Measurements from ENCODE around the gene IFT80. TPM values are rescaled to one million over a fixed set of nuclear protein-coding genes. Genes with fewer than 3 reads are reported as not detected.

IFT80 gene
- total RNA-seq, 2 donors from 2014 or later: 13.8 to 14.1 TPM

DNA sequence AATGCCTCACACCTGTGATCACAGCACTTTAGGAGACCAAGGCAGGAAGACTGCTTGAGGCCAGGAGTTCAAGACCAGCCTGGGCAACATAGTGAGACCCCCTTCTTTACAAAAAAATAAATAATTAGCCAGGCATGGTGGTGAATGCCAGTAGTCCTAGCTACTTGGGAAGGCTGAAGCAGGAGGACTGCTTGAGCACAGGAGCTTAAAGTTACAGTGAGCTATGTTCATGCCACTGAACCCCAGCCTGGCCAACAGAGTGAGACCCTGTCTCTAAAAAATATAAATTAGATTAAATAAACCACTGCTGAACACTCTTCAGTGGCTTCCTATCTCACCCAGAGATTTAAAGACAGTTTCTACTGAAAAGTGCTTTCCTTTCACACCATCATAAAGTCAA lies 6.2 kb downstream of the IFT80 start:
- no peak overlapping the region for H3K27ac ChIP-seq
- no peaks in the 10 kb centered on the region for H3K36me3 ChIP-seq
- no peaks in the 10 kb centered on the region for H3K27me3 ChIP-seq
- no peaks in the 10 kb centered on the region for H3K9me3 ChIP-seq
- DNase-seq (ENCODE audit: low spot score): no peak
- TF ChIP-seq, protein P1, sequence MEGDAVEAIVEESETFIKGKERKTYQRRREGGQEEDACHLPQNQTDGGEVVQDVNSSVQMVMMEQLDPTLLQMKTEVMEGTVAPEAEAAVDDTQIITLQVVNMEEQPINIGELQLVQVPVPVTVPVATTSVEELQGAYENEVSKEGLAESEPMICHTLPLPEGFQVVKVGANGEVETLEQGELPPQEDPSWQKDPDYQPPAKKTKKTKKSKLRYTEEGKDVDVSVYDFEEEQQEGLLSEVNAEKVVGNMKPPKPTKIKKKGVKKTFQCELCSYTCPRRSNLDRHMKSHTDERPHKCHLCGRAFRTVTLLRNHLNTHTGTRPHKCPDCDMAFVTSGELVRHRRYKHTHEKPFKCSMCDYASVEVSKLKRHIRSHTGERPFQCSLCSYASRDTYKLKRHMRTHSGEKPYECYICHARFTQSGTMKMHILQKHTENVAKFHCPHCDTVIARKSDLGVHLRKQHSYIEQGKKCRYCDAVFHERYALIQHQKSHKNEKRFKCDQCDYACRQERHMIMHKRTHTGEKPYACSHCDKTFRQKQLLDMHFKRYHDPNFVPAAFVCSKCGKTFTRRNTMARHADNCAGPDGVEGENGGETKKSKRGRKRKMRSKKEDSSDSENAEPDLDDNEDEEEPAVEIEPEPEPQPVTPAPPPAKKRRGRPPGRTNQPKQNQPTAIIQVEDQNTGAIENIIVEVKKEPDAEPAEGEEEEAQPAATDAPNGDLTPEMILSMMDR (IDR thresholded peaks at IDR 0.05): no peak
- no peaks in the 10 kb centered on the region for H3K4me1 ChIP-seq
- no peak overlapping the region for H3K4me3 ChIP-seq

DNA sequence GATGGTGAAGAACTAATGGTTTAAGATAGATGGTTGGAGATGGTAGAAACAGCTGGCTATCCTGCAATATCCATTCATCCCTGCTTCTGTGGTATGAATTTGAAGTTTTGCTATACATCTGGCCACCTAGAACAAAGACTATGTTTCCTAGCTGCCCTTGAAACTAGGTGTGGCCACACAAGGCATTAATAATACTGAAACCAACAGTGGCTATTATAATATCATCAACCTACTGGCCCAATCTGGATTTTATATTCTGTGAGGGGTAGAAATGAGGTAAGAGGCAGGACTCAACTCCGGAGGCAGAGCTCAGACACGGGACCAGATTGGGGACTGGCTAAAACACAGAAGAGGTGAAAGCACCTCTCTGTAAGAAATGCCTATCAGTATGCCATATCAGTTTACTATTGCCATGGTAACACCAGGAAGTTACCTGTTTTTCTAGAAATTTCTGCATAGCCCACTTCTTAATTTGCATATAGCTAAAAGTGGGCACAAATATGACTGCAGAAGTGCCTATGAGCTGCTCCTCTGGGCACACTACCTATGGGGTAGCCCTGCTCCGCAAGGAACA lies 8.4 kb downstream of the IFT80 start:
- H3K4me1 ChIP-seq: no peaks in the 10 kb centered on the region
- TF ChIP-seq, protein P1 (IDR thresholded peaks at IDR 0.05): no peak
- H3K36me3 ChIP-seq: no peaks in the 10 kb centered on the region
- H3K4me3 ChIP-seq: no peak overlapping the region
- H3K27ac ChIP-seq: no peak overlapping the region
- no peak for DNase-seq (ENCODE audit: low spot score)
- H3K9me3 ChIP-seq: no peaks in the 10 kb centered on the region
- H3K27me3 ChIP-seq: no peaks in the 10 kb centered on the region

DNA sequence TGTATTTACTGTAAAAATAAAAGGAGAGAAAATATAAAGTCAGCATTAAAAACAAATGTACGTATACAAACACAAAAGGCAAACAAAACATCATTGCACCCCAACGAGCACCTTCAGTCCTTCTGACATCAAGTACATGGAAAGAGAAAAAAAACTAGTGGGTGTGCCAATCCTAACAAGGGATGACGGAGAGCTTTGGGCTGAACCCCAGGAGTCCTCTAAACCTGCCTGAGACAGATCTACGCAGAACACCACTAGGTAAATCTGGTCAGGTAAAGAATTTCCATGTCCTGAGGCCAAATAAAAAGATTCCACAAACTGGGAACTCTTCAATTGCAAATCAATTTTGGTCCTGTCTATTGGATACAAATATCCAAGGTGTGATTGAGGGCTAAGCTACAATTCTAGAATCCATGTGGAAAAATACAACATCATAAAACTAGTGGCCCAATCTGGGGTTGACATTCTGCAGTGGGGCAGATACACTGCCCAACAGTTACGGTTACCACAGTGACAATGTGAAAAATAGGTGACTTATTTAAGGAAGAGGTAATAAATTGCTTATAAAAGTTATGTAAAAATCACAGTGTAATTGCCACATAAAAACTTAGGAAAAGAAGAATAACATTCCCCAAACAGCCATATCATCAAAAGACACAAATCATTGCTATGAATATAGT lies 14.2 kb downstream of the IFT80 start:
- no peaks in the 10 kb centered on the region for H3K9me3 ChIP-seq
- H3K36me3 ChIP-seq: no peaks in the 10 kb centered on the region
- H3K27ac ChIP-seq: no peak overlapping the region
- no peak overlapping the region for H3K4me3 ChIP-seq
- DNase-seq (ENCODE audit: low spot score): no peak
- H3K4me1 ChIP-seq: no peaks in the 10 kb centered on the region
- TF ChIP-seq, protein P1 (IDR thresholded peaks at IDR 0.05): no peak
- H3K27me3 ChIP-seq: no peaks in the 10 kb centered on the region

DNA sequence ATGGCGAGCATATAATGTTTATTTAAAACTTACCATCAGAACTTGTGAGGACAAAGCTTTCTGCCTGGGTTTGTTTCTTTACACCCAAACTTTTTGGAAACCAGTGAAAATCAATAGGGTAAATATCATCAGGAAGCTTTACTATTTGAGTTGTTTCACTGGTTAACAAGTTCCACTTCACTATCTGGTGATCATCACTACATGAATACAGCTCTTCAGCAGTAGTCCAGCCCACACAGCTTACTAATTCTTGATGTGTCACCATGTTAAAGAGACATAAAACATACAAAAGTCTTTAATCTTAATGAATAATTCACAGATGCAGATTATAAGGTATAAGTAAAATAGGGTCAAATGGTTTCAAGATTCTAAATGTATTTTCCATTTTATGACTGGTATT lies 17.6 kb downstream of the IFT80 start:
- H3K9me3 ChIP-seq: no peaks in the 10 kb centered on the region
- no peak for DNase-seq (ENCODE audit: low spot score)
- no peaks in the 10 kb centered on the region for H3K27me3 ChIP-seq
- H3K4me3 ChIP-seq: no peak overlapping the region
- TF ChIP-seq, protein P1 (IDR thresholded peaks at IDR 0.05): no peak
- H3K4me1 ChIP-seq: peaks cover 0 to 4% of the 10 kb centered on the region in 2 donors
- H3K36me3 ChIP-seq: no peaks in the 10 kb centered on the region
- H3K27ac ChIP-seq: no peak overlapping the region

DNA sequence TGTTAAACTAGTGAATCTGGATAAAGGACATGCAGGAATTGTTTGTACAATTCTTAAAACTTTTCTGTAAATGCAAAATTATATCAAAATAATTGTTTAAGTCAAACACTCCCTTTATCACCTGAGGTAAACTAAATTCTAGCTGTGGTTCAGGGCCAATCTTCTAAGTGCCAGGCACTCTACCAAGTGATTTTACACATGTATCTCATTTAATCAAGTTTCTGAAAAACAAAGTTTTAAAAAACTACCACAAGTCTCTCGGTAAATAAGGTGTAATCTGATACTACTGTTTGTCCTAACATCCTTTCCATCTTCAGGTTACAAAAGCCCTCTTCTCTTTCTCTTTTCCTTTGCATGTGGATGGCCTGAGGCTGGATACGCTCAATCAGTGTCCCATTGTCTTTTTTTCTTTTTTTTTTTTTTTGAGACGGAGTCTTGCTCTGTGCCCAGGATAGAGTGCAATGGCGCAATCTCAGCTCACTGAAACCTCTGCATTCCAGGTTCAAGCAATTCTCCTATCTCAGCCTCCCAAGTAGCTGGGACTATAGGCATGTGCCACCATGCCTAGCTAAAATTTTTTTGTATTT lies 19.3 kb downstream of the IFT80 start:
- H3K4me1 ChIP-seq: peaks cover 0 to 4% of the 10 kb centered on the region in 2 donors
- H3K36me3 ChIP-seq: peaks cover 6% of the 10 kb centered on the region
- H3K9me3 ChIP-seq: no peaks in the 10 kb centered on the region
- no peaks in the 10 kb centered on the region for H3K27me3 ChIP-seq
- TF ChIP-seq, protein P1 (IDR thresholded peaks at IDR 0.05): no peak
- H3K27ac ChIP-seq: no peak overlapping the region
- no peak overlapping the region for H3K4me3 ChIP-seq
- no peak for DNase-seq (ENCODE audit: low spot score)
